Measurements from ENCODE around the gene GTPBP2. TPM values are rescaled to one million over a fixed set of nuclear protein-coding genes. Genes with fewer than 3 reads are reported as not detected.

GTPBP2 gene
- total and polyA plus RNA-seq, 2 of the 8 experiments (the other 6 are each of a cell fraction or from before 2014, with no cell fraction given), result 58.3 to 86.1 TPM

DNA sequence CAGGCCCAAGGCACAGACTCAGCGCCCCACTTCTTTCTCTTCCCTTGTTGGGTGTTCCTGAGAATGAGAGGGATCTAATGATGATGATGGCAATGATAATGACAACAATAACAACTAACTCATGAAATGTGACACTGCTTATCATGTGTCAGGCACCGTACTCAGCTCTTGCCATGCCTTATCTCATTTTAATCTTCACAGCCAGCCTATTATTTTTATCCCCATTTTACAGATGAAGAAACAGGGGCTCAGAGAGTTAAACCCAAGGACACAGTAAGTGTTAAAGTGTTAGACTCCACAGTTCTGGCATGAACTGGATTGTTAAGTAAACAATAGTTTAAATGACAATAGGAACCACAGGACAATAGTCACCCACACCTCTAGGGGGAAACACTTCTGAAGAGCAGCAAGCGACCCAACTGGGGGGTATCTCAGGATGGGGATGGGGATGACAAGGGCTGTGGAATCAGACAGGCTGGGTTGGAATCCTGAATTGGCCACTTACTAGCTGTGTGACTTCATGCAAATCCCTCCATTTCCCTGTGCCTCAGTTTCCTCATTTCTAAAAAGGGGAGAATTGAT lies 28.2 kb upstream of the GTPBP2 start:
- H3K9ac ChIP-seq (replicated peaks in 1 of 4; ENCODE audit: extremely low read depth in 1 of 4, low read depth in 3 of 4, low read length in 3 of 4), result no peak overlapping the region
- DNase-seq (ENCODE audit: low read depth in 1 of 2, low spot score in 2 of 2) (no peak), FAIRE-seq (no peak)
- no peaks in the 10 kb centered on the region for H4K20me1 ChIP-seq (replicated peaks in 1 of 2; ENCODE audit: control insufficient read depth in 1 of 2, insufficient read depth in 2 of 2, low read length in 2 of 2)
- ChIA-PET CTCF (ENCODE audit: partially characterized antibody) (interaction anchor here (0.9 to 3.2 kb wide), 6 partner anchors 9 to 428 kb away, joined by 3 to 20 read pairs (median 4); no protein-coding TSS in a partner anchor), POLR2A (ENCODE audit: partially characterized antibody) (interaction anchor here (1.9 to 2.5 kb wide), 2 partner anchors 10 to 27 kb away, joined by 9 to 12 read pairs; partner anchors contain the start of gene GTPBP2)
- H2AFZ ChIP-seq (ENCODE audit: low read length), result no peak overlapping the region
- peaks cover 0 to 2% of the 10 kb centered on the region in 2 experiments; a peak in 1 of 4 replicates for H3K9me3 ChIP-seq (ENCODE audit: insufficient read depth in 2 of 2, low read depth in 1 of 2, low read length in 1 of 2)
- no peaks in the 10 kb centered on the region for H3K79me2 ChIP-seq (ENCODE audit: control insufficient read depth in 1 of 2, insufficient read depth in 2 of 2, low read length in 2 of 2)
- H3K56ac ChIP-seq (replicated peaks; ENCODE audit: insufficient read length, low read depth, low read length), result no peak overlapping the region
- no peak overlapping the region; a peak in 1 of 4 replicates for H3K4me2 ChIP-seq (ENCODE audit: insufficient read depth in 1 of 2, low read depth in 2 of 2, low read length in 2 of 2)
- H3K27ac ChIP-seq (ENCODE audit: low read depth, low read length), result no peak overlapping the region
- H2BK15ac ChIP-seq (ENCODE audit: low read length), result no peak overlapping the region
- no peak overlapping the region for H3K4me3 ChIP-seq (ENCODE audit: extremely low read depth in 1 of 4, insufficient read depth in 2 of 4, low read depth in 3 of 4, low read length in 4 of 4)
- H2BK12ac ChIP-seq (ENCODE audit: low read depth, low read length), result no peak overlapping the region
- H3K23ac ChIP-seq (ENCODE audit: insufficient read length), result no peak overlapping the region
- H3K79me1 ChIP-seq (ENCODE audit: low read depth, low read length), result no peaks in the 10 kb centered on the region
- H3K4ac ChIP-seq (replicated peaks; ENCODE audit: insufficient read length, low read depth, low read length), result no peak overlapping the region
- WGBS, 2 experiments (ENCODE audit: extremely low coverage in 1 of 2, insufficient coverage in 1 of 2, insufficient read length in 1 of 2, insufficient replicate concordance in 2 of 2, low coverage in 1 of 2, low lambda C conversion rate in 2 of 2, missing lambda C conversion rate in 1 of 2), result 78% methylated on average over 3 of the region's 3 CpGs; no CpG with 5 or more reads in 1 of the 2 experiments
- H4K8ac ChIP-seq (ENCODE audit: extremely low read depth, insufficient read depth, low read length), result no peak overlapping the region
- TF ChIP-seq GABPA (IDR thresholded peaks at IDR 0.05; ENCODE audit: borderline replicate concordance, insufficient read depth, low read length) (no peak), SAP30 (IDR thresholded peaks at IDR 0.05; ENCODE audit: insufficient read depth, insufficient replicate concordance, low read length) (no peak), CREB1 (IDR thresholded peaks at IDR 0.05) (no peak), BACH1 (IDR thresholded peaks at IDR 0.05; ENCODE audit: low read length) (0 out of 2 replicates have a peak, but pooled peaks have one; percentile 19), CBX5 (IDR thresholded peaks at IDR 0.05; ENCODE audit: low read depth, low read length) (no peak)
- TF ChIP-seq, protein P1, sequence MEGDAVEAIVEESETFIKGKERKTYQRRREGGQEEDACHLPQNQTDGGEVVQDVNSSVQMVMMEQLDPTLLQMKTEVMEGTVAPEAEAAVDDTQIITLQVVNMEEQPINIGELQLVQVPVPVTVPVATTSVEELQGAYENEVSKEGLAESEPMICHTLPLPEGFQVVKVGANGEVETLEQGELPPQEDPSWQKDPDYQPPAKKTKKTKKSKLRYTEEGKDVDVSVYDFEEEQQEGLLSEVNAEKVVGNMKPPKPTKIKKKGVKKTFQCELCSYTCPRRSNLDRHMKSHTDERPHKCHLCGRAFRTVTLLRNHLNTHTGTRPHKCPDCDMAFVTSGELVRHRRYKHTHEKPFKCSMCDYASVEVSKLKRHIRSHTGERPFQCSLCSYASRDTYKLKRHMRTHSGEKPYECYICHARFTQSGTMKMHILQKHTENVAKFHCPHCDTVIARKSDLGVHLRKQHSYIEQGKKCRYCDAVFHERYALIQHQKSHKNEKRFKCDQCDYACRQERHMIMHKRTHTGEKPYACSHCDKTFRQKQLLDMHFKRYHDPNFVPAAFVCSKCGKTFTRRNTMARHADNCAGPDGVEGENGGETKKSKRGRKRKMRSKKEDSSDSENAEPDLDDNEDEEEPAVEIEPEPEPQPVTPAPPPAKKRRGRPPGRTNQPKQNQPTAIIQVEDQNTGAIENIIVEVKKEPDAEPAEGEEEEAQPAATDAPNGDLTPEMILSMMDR (IDR thresholded peaks at IDR 0.05; ENCODE audit: control extremely low read depth in 1 of 3, insufficient read depth in 1 of 3, low read depth in 1 of 3, low read length in 3 of 3), result peak in 1 of 3 experiments; percentile 12; a peak in 1 of 4 replicates
- no peak overlapping the region for H3K14ac ChIP-seq (ENCODE audit: insufficient read length)
- H3K27me3 ChIP-seq (replicated peaks in 1 of 4; ENCODE audit: control insufficient read depth in 3 of 4, extremely low read depth in 1 of 4, insufficient read depth in 3 of 4, low read length in 3 of 4), result no peaks in the 10 kb centered on the region
- no peaks in the 10 kb centered on the region for H3K23me2 ChIP-seq (ENCODE audit: low read depth, low read length)
- no peak overlapping the region for H4K5ac ChIP-seq (ENCODE audit: insufficient read length, low read depth, low read length)
- no peaks in the 10 kb centered on the region for H3K36me3 ChIP-seq (ENCODE audit: control insufficient read depth in 2 of 4, insufficient read depth in 4 of 4, low read length in 3 of 4)
- H2BK20ac ChIP-seq (ENCODE audit: low read length), result no peak overlapping the region
- no peak overlapping the region for H4K91ac ChIP-seq (replicated peaks; ENCODE audit: insufficient read length, low read length)
- no peak overlapping the region for H2AK5ac ChIP-seq (ENCODE audit: low read depth, low read length)
- no peak overlapping the region for H3K18ac ChIP-seq (ENCODE audit: extremely low read depth, low read length)
- H3K4me1 ChIP-seq (replicated peaks in 1 of 4; ENCODE audit: control insufficient read depth in 3 of 4, insufficient read depth in 4 of 4, low read length in 3 of 4), result peaks cover 0 to 4% (median 1%) of the 10 kb centered on the region in 4 experiments; a peak in 2 of 7 replicates
- no peak overlapping the region for H2BK120ac ChIP-seq (replicated peaks; ENCODE audit: low read depth, low read length)
- no peak overlapping the region for H2BK5ac ChIP-seq (ENCODE audit: low read depth, low read length)
